ENCODE data around the gene OR2T10.
"Not testable (repeated sequence)": the region's sequence is repeated elsewhere in the genome, so short reads cannot be mapped to it uniquely, and the experiment has no call there.

OR2T10 gene, protein sequence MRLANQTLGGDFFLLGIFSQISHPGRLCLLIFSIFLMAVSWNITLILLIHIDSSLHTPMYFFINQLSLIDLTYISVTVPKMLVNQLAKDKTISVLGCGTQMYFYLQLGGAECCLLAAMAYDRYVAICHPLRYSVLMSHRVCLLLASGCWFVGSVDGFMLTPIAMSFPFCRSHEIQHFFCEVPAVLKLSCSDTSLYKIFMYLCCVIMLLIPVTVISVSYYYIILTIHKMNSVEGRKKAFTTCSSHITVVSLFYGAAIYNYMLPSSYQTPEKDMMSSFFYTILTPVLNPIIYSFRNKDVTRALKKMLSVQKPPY

DNA sequence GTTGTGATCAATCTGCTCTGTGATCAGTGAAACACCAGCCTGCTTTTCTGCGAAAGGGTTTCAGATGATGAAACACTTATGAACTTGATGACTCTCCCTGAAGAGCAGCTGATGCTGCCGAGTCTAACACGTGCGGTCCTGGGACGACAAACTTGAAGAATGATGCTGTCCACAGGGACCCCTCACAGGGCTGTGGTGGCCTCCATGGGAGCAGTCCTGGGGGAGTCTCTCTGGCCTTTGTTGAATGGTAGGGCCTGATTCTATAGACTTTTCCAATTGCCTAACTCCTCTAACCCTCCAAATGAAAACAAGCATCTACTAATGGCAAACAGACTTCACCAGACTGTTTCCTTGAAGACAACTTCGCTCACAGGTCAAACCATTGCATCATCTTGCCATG lies at the start of gene OR2T10:
TSS of gene OR2T10 (minus strand) at position 112 of the 400 bp plus-strand sequence. CDS start 3,932 bp downstream, outside the sequence.
- TF ChIP-seq, protein P1, sequence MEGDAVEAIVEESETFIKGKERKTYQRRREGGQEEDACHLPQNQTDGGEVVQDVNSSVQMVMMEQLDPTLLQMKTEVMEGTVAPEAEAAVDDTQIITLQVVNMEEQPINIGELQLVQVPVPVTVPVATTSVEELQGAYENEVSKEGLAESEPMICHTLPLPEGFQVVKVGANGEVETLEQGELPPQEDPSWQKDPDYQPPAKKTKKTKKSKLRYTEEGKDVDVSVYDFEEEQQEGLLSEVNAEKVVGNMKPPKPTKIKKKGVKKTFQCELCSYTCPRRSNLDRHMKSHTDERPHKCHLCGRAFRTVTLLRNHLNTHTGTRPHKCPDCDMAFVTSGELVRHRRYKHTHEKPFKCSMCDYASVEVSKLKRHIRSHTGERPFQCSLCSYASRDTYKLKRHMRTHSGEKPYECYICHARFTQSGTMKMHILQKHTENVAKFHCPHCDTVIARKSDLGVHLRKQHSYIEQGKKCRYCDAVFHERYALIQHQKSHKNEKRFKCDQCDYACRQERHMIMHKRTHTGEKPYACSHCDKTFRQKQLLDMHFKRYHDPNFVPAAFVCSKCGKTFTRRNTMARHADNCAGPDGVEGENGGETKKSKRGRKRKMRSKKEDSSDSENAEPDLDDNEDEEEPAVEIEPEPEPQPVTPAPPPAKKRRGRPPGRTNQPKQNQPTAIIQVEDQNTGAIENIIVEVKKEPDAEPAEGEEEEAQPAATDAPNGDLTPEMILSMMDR (IDR thresholded peaks at IDR 0.05; ENCODE audit: low read depth, low read length), result no peak

DNA sequence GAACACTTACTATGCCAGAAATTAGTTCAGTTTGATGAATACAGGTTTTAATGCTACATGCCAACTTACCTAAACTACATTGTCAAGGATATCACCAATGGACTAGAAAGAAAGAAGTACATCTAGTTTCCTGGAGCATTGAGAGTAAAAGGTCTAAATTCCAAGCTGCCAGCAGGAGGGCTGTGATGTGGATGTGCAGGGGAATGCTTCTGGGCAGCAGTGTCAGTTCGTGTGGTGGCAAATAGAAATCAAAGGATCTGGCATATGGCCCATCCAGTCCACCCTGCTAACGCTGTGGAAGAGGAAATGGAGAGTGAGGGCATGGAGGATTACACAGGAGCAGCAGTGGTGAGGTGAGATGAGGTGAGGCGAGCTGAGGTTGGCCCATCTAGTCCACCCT lies 47.7 kb upstream of the OR2T10 start, which contains the start of gene OR2T35:
TSS of gene OR2T35 (minus strand) at position 101 of the 400 bp plus-strand sequence. CDS start 6,020 bp downstream, outside the sequence.
- not testable (repeated sequence) for H3K4me3 ChIP-seq (replicated peaks in 1 of 2; ENCODE audit: low read depth in 2 of 2, low read length in 2 of 2); DNase-seq (ENCODE audit: low read depth in 2 of 2)

More for the DNA sequence above, at the start of gene OR2T10:
- no peak within 1 kb of the TSS for H3K4me3 ChIP-seq (replicated peaks in 1 of 2; ENCODE audit: low read depth in 2 of 2, low read length in 2 of 2)
- DNase-seq (ENCODE audit: low read depth in 2 of 2), result no peak

DNA sequence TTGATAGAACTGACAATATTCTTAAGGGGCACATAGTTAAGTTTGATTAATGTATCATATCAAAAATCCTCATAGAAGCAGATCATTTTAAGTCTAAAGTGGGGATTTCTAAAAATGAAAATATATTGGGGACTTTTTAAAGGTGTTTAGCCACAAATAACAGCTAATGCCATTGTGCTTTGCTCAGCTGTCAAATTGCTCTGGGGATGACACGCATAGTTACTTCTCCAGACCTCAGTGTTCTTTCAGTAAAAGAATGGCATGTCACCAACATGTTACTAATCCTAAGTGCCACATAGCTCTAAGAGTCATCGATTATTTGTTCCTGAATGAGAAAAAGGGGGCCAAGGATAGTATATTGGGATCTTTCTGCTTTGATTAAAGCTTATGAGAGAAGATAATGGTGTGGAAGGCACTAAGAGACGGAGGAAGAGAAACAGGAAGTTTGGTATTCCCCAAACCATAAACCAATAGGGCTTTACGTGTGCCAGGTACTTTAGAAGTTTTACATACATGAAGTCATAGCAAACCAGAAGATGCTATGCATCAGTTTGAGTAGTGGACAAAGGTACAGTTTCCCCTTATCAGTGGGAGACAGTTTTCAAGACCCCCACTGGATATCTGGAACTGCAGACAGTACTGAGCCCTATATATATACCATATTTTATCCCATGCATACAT lies 45.6 kb upstream of the OR2T10 start:
- DNase-seq (ENCODE audit: low read depth in 2 of 2); H3K4me3 ChIP-seq (replicated peaks in 1 of 2; ENCODE audit: low read depth in 2 of 2, low read length in 2 of 2): not testable (repeated sequence)

DNA sequence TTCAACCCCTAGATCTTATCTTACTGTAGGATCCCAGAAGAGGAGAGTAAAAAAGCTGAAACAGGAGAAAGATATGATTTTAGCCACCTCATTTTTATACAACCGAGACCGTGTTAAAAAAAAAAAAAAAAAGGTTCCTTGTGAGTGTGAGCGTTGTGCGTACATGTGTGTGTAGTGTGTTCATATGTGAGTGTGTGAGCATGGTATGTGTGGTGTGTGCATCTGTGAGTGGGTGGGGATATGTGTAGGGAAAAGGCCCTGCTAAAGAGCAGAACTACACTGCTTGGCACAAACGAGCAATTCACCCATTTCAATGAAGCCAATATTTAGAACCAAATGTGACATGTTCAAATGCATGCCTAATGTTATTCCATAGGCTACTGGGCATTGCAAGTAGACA lies 44.1 kb upstream of the OR2T10 start:
- DNase-seq (ENCODE audit: low read depth in 2 of 2); H3K4me3 ChIP-seq (replicated peaks in 1 of 2; ENCODE audit: low read depth in 2 of 2, low read length in 2 of 2): not testable (repeated sequence)

DNA sequence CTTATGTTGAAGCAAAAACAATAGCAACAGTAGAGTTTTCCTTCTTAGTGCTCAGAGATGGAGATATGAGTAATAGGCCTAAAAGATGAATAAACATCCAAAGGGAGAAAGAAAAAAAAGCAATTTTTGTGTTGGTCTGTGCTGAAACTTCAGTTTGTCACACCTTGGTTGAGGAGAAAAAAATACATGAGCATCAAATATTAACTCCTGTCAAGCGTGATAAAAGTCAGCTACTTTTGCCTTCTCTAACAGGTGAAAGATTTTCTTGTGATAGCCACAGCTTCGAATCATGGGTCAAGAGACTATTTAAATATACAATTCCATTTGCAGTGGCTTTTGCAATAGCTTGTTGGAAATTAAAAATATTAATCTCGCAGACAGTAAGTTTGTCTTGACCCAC lies 43.4 kb upstream of the OR2T10 start:
- not testable (repeated sequence) for H3K4me3 ChIP-seq (replicated peaks in 1 of 2; ENCODE audit: low read depth in 2 of 2, low read length in 2 of 2); DNase-seq (ENCODE audit: low read depth in 2 of 2)

DNA sequence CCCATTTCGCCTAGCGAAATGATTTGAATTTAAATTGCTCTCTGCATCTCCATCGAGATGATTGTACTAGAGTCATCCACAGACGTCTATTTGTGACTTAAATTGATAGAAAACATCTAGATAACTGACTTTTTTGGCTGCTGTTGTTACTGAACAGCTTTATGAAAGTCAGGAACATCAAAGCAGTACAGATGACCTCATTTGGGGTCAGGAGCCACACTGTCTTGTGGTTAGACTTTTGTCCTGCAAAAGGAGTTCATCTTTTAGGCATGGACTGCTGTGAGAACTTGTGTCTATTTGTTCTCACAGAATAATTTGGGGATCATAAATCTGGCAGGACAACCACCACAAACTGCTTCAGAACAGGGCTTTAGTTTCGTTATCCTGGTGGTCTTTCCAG lies 42.2 kb upstream of the OR2T10 start:
- DNase-seq (ENCODE audit: low read depth in 2 of 2); H3K4me3 ChIP-seq (replicated peaks in 1 of 2; ENCODE audit: low read depth in 2 of 2, low read length in 2 of 2): not testable (repeated sequence)

DNA sequence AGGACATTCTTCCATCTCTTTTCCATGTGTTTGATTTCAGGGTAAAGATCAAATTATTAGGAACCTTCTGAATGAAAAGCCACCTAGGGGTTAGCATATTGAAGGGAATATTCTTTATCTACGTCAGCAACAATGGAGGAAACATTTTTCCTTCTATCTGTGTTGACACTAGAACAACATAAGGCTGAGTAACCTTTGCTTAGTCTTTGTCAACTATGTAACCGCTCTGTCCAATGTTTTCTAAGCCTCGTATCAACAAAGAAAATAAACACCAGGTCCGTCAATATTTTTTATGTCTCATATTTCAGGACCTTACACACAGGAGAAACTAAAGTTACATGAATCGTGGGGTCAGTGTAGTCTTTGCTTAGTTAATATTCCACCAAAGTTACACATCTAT lies 39.1 kb upstream of the OR2T10 start:
- not testable (repeated sequence) for DNase-seq (ENCODE audit: low read depth in 2 of 2); H3K4me3 ChIP-seq (replicated peaks in 1 of 2; ENCODE audit: low read depth in 2 of 2, low read length in 2 of 2)

DNA sequence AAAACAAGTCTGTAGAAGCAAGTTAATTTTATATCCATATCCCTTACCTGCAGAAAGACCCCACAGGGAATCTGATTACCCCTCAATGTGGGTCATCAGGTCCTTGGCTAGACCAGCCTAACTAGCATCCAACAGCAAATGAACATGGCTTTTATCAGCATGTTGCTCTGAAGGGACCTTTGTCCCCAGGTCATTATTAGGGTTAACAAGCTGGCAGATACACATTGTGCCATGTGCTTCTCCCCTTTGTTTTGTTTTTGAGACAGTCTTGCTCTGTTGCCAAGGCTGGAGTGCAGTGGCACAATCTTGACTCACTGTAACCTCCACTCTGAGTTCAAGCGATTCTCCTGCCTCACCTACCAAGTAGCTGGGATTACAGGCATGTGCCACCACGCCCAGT lies 37.5 kb upstream of the OR2T10 start, which contains the start of gene OR2T11:
TSS of gene OR2T11 (minus strand) at position 101 of the 400 bp plus-strand sequence. CDS start 7,963 bp downstream, outside the sequence.
- H3K4me3 ChIP-seq (replicated peaks in 1 of 2; ENCODE audit: low read depth in 2 of 2, low read length in 2 of 2); DNase-seq (ENCODE audit: low read depth in 2 of 2): not testable (repeated sequence)

DNA sequence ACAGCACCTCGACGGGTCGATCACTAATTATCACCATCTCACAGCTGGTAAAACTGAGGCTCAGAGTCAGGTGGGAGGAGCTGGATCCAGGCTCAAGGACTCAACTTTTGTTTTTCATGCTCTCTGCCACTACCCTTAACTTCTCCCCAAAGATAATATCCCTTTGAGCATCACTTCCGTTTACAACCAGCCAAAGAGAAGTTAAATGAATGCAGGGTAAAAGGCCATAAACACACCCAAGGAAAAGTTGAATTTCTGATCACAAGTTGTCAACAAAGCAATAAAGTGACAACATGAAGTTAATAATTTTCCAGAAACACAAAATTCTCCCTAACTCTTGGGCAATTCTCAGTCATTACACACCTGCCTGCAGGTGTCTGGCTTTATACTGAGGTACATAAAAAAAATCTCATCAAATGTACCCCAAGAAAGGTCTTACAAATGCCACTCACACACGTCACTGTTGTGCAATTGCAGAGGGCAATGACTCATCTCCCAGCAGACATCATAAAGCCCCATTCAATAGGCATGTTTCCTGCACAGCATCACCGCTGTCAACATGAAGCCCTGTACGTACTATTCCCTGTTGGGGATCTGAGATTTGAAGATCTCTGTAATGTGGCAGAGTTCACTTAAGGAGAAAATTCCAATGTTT lies 34.0 kb upstream of the OR2T10 start:
- DNase-seq (ENCODE audit: low read depth in 2 of 2), result peak in 1 of 2 donors; percentile 12
- TF ChIP-seq, protein P1 (IDR thresholded peaks at IDR 0.05; ENCODE audit: low read depth, low read length), result no peak

DNA sequence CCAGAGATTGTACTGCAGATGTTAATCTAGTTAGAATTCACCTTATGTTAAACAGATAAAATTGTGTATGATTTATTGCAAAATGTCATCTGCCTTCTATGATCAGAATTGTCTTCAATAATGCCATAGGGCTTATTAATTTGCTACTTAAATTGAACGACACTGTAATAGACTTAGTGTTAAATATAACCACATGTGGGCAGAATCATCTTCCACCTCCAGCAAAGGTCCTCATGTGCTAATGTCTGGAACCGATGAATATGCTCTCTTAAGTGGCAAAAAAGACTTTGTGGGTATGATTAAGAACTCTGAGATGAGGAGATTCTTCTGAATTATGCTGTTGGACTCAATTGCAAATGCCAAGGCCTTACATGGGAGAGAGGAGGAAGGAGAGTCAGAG lies 33.1 kb upstream of the OR2T10 start:
- H3K4me3 ChIP-seq (replicated peaks in 1 of 2; ENCODE audit: low read depth in 2 of 2, low read length in 2 of 2), result no peak overlapping the region
- no peak for DNase-seq (ENCODE audit: low read depth in 2 of 2)
- TF ChIP-seq, protein P1 (IDR thresholded peaks at IDR 0.05; ENCODE audit: low read depth, low read length), result no peak

More for the DNA sequence above, 34.0 kb upstream of the OR2T10 start:
- H3K4me3 ChIP-seq (replicated peaks in 1 of 2; ENCODE audit: low read depth in 2 of 2, low read length in 2 of 2), result no peak overlapping the region
